ENCODE measurements around the gene ILRUN.

GRCh38 chr6:34684919-34685318, 11.6 kb downstream of the ILRUN start:
- no peak for TF ChIP-seq POLR2AphosphoS5 (IDR thresholded peaks at IDR 0.05; ENCODE audit: borderline replicate concordance, low read depth, low read length)
- TF ChIP-seq EZH2 (IDR thresholded peaks at IDR 0.05): no peak
- TF ChIP-seq FOXP2 (optimal IDR thresholded peaks at IDR 0.05; ENCODE audit: control extremely low read depth, extremely low read length, insufficient read depth): no peak

Data from SK-N-MC (cell line).